Kidney tubule cell (primary cell): ENCODE measurements around the gene OPN5.

Source experiments
- DNase-seq: peaks from one replicate; pipeline ENCODE4 v3.0.0-alpha.2; 2018; ENCODE audit warnings: low spot score

Gene OPN5

GRCh38 chr6:47788498-47788884 is 6.7 kb downstream of the OPN5 start:
- no peak for DNase-seq

GRCh38 chr6:47789553-47789952 is 7.7 kb downstream of the OPN5 start:
- peak; percentile 36 for DNase-seq

GRCh38 chr6:47792216-47792733 is 10.4 kb downstream of the OPN5 start:
- peak; percentile 80 for DNase-seq

GRCh38 chr6:47794577-47795135 is 12.8 kb downstream of the OPN5 start:
- no peak for DNase-seq

- no peak for DNase-seq
These were observed 20.2 kb downstream of the OPN5 start for GRCh38 chr6:47801984-47802383.

- no peak for DNase-seq
These were observed 23.0 kb downstream of the OPN5 start for GRCh38 chr6:47804821-47805220.

GRCh38 chr6:47809873-47810272 is 28.0 kb downstream of the OPN5 start:
- no peak for DNase-seq

- no peak for DNase-seq
These were observed 29.1 kb downstream of the OPN5 start for GRCh38 chr6:47810885-47811284.

- DNase-seq = no peak
These were observed 29.6 kb downstream of the OPN5 start for GRCh38 chr6:47811443-47811842.

GRCh38 chr6:47817749-47818148 is 35.9 kb downstream of the OPN5 start:
- DNase-seq = no peak

GRCh38 chr6:47819461-47819860 is 37.6 kb downstream of the OPN5 start:
- DNase-seq = no peak

GRCh38 chr6:47822856-47823554 is 41.2 kb downstream of the OPN5 start:
- peak; percentile 16 for DNase-seq

GRCh38 chr6:47832386-47833100 is 50.7 kb downstream of the OPN5 start:
- DNase-seq = no peak

- DNase-seq = no peak
These were observed 52.4 kb downstream of the OPN5 start for GRCh38 chr6:47834196-47834595.

GRCh38 chr6:47836046-47836445 is 54.2 kb downstream of the OPN5 start:
- no peak for DNase-seq

- peak; percentile 43 for DNase-seq
These were observed 54.8 kb downstream of the OPN5 start for GRCh38 chr6:47836639-47837038.

GRCh38 chr6:47839645-47840044 is 57.8 kb downstream of the OPN5 start:
- no peak for DNase-seq

GRCh38 chr6:47844881-47845280 is 63.0 kb downstream of the OPN5 start:
- no peak for DNase-seq

- no peak for DNase-seq
These were observed 64.9 kb downstream of the OPN5 start for GRCh38 chr6:47846752-47847151.

- DNase-seq = no peak
These were observed 69.3 kb downstream of the OPN5 start for GRCh38 chr6:47851091-47851490.

GRCh38 chr6:47852727-47853126 is 70.9 kb downstream of the OPN5 start:
- no peak for DNase-seq

- no peak for DNase-seq
These were observed 71.9 kb downstream of the OPN5 start for GRCh38 chr6:47853766-47854165.

- DNase-seq = no peak
These were observed 73.1 kb downstream of the OPN5 start for GRCh38 chr6:47854971-47855370.
